ENCODE measurements around the gene TCTN1. TPM values are rescaled to one million over a fixed set of nuclear protein-coding genes. Genes with fewer than 3 reads are reported as not detected.

The TCTN1 gene
- total RNA-seq, 2 donors from 2014 or later, result 40.9 to 42.0 TPM

DNA sequence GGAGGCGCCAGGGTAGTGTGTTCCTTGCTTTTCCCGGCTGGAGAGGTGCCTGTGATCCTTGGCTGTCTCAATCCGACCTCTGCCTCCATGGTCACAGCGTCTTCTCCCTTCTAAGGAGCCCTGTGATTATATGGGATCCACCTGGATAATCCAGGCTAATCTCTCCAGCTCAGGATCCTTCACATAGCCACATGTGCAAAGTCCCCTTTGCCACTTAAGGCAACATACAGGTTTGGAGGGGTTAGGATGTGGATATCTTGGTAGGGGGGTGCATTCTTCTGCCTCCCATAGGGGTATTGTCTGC lies 76.2 kb downstream of the TCTN1 start:
- Histone ChIP-seq H3K27me3 (replicated peaks; ENCODE audit: insufficient read depth) (no peaks in the 10 kb centered on the region), H3K4me3 (peak overlapping the region; percentile 82), H3K4me1 (ENCODE audit: control insufficient read depth in 1 of 2, low read depth in 2 of 2) (peaks cover 0 to 13% of the 10 kb centered on the region in 2 donors), H3K36me3 (no peaks in the 10 kb centered on the region), H3K9me3 (no peaks in the 10 kb centered on the region), H3K27ac (peak overlapping the region; percentile 57 to 68)
- DNase-seq (ENCODE audit: low spot score) (no peak), ATAC-seq (ENCODE audit: insufficient number of reproducible peaks, low FRiP score, low read depth) (no peak)
- TF ChIP-seq, protein P1, sequence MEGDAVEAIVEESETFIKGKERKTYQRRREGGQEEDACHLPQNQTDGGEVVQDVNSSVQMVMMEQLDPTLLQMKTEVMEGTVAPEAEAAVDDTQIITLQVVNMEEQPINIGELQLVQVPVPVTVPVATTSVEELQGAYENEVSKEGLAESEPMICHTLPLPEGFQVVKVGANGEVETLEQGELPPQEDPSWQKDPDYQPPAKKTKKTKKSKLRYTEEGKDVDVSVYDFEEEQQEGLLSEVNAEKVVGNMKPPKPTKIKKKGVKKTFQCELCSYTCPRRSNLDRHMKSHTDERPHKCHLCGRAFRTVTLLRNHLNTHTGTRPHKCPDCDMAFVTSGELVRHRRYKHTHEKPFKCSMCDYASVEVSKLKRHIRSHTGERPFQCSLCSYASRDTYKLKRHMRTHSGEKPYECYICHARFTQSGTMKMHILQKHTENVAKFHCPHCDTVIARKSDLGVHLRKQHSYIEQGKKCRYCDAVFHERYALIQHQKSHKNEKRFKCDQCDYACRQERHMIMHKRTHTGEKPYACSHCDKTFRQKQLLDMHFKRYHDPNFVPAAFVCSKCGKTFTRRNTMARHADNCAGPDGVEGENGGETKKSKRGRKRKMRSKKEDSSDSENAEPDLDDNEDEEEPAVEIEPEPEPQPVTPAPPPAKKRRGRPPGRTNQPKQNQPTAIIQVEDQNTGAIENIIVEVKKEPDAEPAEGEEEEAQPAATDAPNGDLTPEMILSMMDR (IDR thresholded peaks at IDR 0.05), result no peak

DNA sequence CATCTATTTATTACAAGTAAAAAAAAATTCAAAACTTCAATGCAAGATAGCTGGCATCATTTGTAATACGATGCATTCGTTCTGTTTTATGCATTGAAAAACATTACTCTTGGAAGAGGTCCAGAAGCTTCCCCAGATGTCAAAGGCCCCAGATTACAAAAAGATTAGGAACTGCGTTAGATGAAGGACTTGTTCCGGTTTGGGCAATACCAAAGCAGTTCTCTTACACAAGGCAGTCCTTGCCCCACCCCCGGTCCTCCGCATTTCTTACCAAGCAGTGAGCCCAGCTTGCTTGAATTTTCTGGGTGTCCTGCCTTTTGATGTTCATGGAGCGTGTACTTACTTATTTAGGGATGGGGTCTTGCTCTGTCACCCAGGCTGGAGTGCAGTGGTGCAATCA lies 79.8 kb downstream of the TCTN1 start:
- ATAC-seq (ENCODE audit: insufficient number of reproducible peaks, low FRiP score, low read depth), result no peak
- Histone ChIP-seq H3K9me3 (no peaks in the 10 kb centered on the region), H3K4me3 (no peak overlapping the region), H3K36me3 (no peaks in the 10 kb centered on the region), H3K27ac (peak overlapping the region in 1 of 2 donors; percentile 20), H3K27me3 (replicated peaks; ENCODE audit: insufficient read depth) (no peaks in the 10 kb centered on the region), H3K4me1 (ENCODE audit: control insufficient read depth in 1 of 2, low read depth in 2 of 2) (peaks cover 0 to 6% of the 10 kb centered on the region in 2 donors)
- TF ChIP-seq, protein P1 (IDR thresholded peaks at IDR 0.05), result no peak
- DNase-seq (ENCODE audit: low spot score), result no peak

DNA sequence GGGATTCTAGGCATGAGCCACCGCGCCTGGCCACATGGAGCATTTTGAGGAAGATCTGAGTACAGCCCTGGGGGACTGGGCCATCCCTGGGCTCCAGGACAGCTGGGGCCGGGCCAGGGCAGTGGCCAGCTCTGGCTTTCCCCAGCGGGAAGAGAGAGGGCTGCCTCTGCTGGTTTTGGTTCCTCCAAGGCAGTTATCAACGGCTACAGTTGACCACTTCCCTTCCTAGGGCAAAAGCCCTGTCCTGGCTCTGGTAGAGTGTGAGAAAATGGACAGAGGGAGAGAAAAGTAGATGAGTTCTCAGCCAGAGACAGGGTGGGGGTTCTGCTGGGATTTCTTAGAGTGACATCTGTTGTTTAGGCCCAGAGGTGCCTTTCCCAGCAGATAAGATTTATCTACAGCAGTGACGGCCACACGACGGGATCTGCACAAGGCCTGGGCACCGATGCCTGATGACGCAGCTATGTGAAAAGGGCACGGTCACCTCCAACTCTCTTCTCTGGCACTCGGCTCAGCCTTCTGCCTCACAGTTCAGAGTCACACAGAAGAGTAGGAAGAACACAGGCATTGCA lies 80.5 kb downstream of the TCTN1 start:
- Histone ChIP-seq H3K9me3 (no peaks in the 10 kb centered on the region), H3K27me3 (replicated peaks; ENCODE audit: insufficient read depth) (no peaks in the 10 kb centered on the region), H3K4me3 (no peak overlapping the region), H3K4me1 (ENCODE audit: control insufficient read depth in 1 of 2, low read depth in 2 of 2) (peaks cover 0 to 11% of the 10 kb centered on the region in 2 donors), H3K36me3 (no peaks in the 10 kb centered on the region), H3K27ac (peak overlapping the region in 1 of 2 donors; percentile 29)
- TF ChIP-seq, protein P1 (IDR thresholded peaks at IDR 0.05), result no peak
- DNase-seq (ENCODE audit: low spot score), result no peak
- ATAC-seq (ENCODE audit: insufficient number of reproducible peaks, low FRiP score, low read depth), result no peak

DNA sequence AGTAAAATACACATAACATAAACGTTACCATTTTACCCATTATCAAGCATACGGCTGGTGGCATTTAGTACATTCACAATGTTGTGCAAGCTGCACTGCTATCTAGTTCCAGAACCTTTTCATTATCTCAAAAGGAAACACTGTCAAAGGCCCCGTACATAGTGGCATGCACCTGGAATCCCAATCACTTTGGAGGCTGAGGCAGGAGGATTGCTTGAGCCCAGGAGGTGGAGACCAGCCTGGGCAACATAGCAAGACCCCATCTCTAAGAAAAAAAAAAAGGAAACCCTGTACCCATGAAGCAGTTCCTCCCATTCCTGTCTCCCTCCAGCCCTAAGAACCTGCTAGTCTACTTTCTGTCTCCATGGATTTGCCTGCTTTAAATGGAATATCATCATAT lies 82.4 kb downstream of the TCTN1 start:
- Histone ChIP-seq H3K27me3 (replicated peaks; ENCODE audit: insufficient read depth) (no peaks in the 10 kb centered on the region), H3K36me3 (no peaks in the 10 kb centered on the region), H3K4me3 (no peak overlapping the region), H3K9me3 (no peaks in the 10 kb centered on the region), H3K4me1 (ENCODE audit: control insufficient read depth in 1 of 2, low read depth in 2 of 2) (peaks cover 0 to 11% of the 10 kb centered on the region in 2 donors), H3K27ac (no peak overlapping the region)
- DNase-seq (ENCODE audit: low spot score) (no peak), ATAC-seq (ENCODE audit: insufficient number of reproducible peaks, low FRiP score, low read depth) (no peak)
- TF ChIP-seq, protein P1 (IDR thresholded peaks at IDR 0.05), result no peak

DNA sequence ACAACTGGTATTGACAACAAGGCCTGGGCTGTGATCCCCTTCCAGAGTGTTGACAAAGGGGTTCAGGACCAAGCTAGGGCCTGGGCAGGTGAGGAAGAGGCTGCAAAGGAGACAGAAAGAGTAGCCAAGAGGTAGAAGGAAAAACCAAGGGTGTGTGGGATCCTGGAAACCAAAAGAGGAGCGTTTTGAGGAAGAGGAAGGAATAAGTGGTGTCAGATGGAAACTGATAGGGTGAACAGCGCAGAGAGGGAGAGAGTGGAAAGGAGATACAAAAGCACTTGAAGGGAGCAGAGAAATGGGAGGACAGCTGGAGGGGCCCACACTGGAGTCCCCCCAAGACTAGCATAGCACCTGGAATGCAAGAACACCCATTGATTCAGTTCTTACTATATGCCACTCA lies 83.3 kb downstream of the TCTN1 start:
- ATAC-seq (ENCODE audit: insufficient number of reproducible peaks, low FRiP score, low read depth), result no peak
- TF ChIP-seq, protein P1 (IDR thresholded peaks at IDR 0.05), result no peak
- H3K4me3 ChIP-seq, result no peak overlapping the region
- no peaks in the 10 kb centered on the region for H3K9me3 ChIP-seq
- H3K36me3 ChIP-seq, result no peaks in the 10 kb centered on the region
- H3K27me3 ChIP-seq (replicated peaks; ENCODE audit: insufficient read depth), result no peaks in the 10 kb centered on the region
- peaks cover 0 to 11% of the 10 kb centered on the region in 2 donors for H3K4me1 ChIP-seq (ENCODE audit: control insufficient read depth in 1 of 2, low read depth in 2 of 2)
- DNase-seq (ENCODE audit: low spot score), result no peak
- no peak overlapping the region for H3K27ac ChIP-seq
